Liver (tissue), 9 donors: ENCODE measurements around the gene TRIM33. TPM values are rescaled to one million over a fixed set of nuclear protein-coding genes. Genes with fewer than 3 reads are reported as not detected.

Experiments used
- DNase-seq: peaks from one replicate; pipeline ENCODE4 v3.0.0-alpha.2; 2017; ENCODE audit warnings: low spot score
- H3K27ac ChIP-seq, 2 donors: one replicate each; pipeline ENCODE4 v1.7.0; 2013; ENCODE audit warnings: inconsistent platforms in 2 of 2, low read length in 2 of 2, control low read depth in 1 of 2, low read depth in 1 of 2, mild to moderate bottlenecking in 1 of 2
- H3K27me3 ChIP-seq, 4 donors: one replicate each; pipeline versions ENCODE4 v1.6.1 to v1.7.0; 2013; ENCODE audit warnings: low read length in 3 of 4, inconsistent platforms in 1 of 4, mild to moderate bottlenecking in 1 of 4, moderate library complexity in 1 of 4; ENCODE audit not compliant: control insufficient read depth in 4 of 4, insufficient read depth in 4 of 4
- H3K36me3 ChIP-seq, 4 donors: one replicate each; pipeline versions ENCODE4 v1.6.1 to v1.7.0; 2013; ENCODE audit warnings: low read length in 3 of 4, mild to moderate bottlenecking in 3 of 4, low read depth in 1 of 4, moderate library complexity in 1 of 4; ENCODE audit not compliant: control insufficient read depth in 4 of 4, insufficient read depth in 3 of 4
- H3K4me1 ChIP-seq, 4 donors: one replicate each; pipeline versions ENCODE4 v1.6.1 to v1.7.0; 2013; ENCODE audit warnings: low read length in 3 of 4, mild to moderate bottlenecking in 3 of 4, moderate library complexity in 1 of 4; ENCODE audit not compliant: control insufficient read depth in 4 of 4, insufficient read depth in 4 of 4
- H3K4me3 ChIP-seq, 3 donors: one replicate each; pipeline versions ENCODE4 v1.6.1 to v1.7.0; 2013; ENCODE audit warnings: low read length in 3 of 3, control low read depth in 1 of 3, low read depth in 1 of 3, mild to moderate bottlenecking in 1 of 3
- H3K9ac ChIP-seq, 2 donors: one replicate each; pipeline ENCODE4 v1.7.0; 2013; ENCODE audit warnings: low read length in 2 of 2, mild to moderate bottlenecking in 2 of 2, moderate library complexity in 2 of 2, control low read depth in 1 of 2, low read depth in 1 of 2
- H3K9me3 ChIP-seq, 4 donors: one replicate each; pipeline versions ENCODE4 v1.6.1 to v1.7.0; 2013; ENCODE audit warnings: low read length in 3 of 4; ENCODE audit not compliant: control insufficient read depth in 4 of 4
- ATF3 ChIP-seq: IDR thresholded peaks from 2 replicates; pipeline ENCODE4 v1.6.1; 2016; ENCODE audit warnings: antibody characterized with exemption
- CTCF ChIP-seq: fragments of 150-350 bp; IDR thresholded peaks from 2 replicates; pipeline ENCODE4 v1.5.1; 2017; ENCODE audit warnings: improper control_type of control experiment, low read depth, low read length; ENCODE audit not compliant: missing input control
- EGR1 ChIP-seq, 2 donors: IDR thresholded peaks; 2 replicates each; pipeline ENCODE4 v1.6.1; 2016 to 2018; ENCODE audit warnings: antibody characterized with exemption in 2 of 2, low read depth in 2 of 2
- FOXA1 ChIP-seq: IDR thresholded peaks from 2 replicates; pipeline ENCODE4 v1.6.1; 2016; ENCODE audit warnings: antibody characterized with exemption
- FOXA2 ChIP-seq: IDR thresholded peaks from 2 replicates; pipeline ENCODE4 v1.6.1; 2016; ENCODE audit warnings: antibody characterized with exemption
- GABPA ChIP-seq, 2 donors: IDR thresholded peaks in 1 of 2; conservative IDR thresholded peaks in 1 of 2; 2 replicates each; pipeline ENCODE4 v1.6.1; 2016; ENCODE audit warnings: antibody characterized with exemption in 2 of 2, mild to moderate bottlenecking in 1 of 2, moderate library complexity in 1 of 2
- HNF4A ChIP-seq, 2 donors: conservative IDR thresholded peaks; 2 replicates each; pipeline ENCODE4 v1.6.1; 2016; ENCODE audit warnings: antibody characterized with exemption in 2 of 2, mild to moderate bottlenecking in 2 of 2
- HNF4G ChIP-seq: IDR thresholded peaks from 2 replicates; pipeline ENCODE4 v1.6.1; 2016; ENCODE audit warnings: antibody characterized with exemption
- JUND ChIP-seq, 2 donors: IDR thresholded peaks; 2 replicates each; pipeline ENCODE4 v1.6.1; 2016; ENCODE audit warnings: antibody characterized with exemption in 2 of 2
- MAX ChIP-seq: IDR thresholded peaks from 2 replicates; pipeline ENCODE4 v1.6.1; 2016; ENCODE audit warnings: antibody characterized with exemption
- NR2F2 ChIP-seq: IDR thresholded peaks from 2 replicates; pipeline ENCODE4 v1.6.1; 2016; ENCODE audit warnings: antibody characterized with exemption
- RAD21 ChIP-seq, 2 donors: IDR thresholded peaks; 2 replicates each; pipeline ENCODE4 v1.6.1; 2016; ENCODE audit warnings: antibody characterized with exemption in 2 of 2, mild to moderate bottlenecking in 2 of 2
- REST ChIP-seq: IDR thresholded peaks from 2 replicates; pipeline ENCODE4 v1.6.1; 2016; ENCODE audit warnings: antibody characterized with exemption, mild to moderate bottlenecking
- RXRA ChIP-seq, 2 donors: IDR thresholded peaks; 2 replicates each; pipeline ENCODE4 v1.6.1; 2017 to 2018; ENCODE audit warnings: antibody characterized with exemption in 2 of 2, mild to moderate bottlenecking in 1 of 2
- SP1 ChIP-seq: IDR thresholded peaks from 2 replicates; pipeline ENCODE4 v1.6.1; 2018; ENCODE audit warnings: antibody characterized with exemption, mild to moderate bottlenecking
- TAF1 ChIP-seq: conservative IDR thresholded peaks from 2 replicates; pipeline ENCODE4 v1.6.1; 2016; ENCODE audit warnings: antibody characterized with exemption, mild to moderate bottlenecking
- YY1 ChIP-seq: IDR thresholded peaks from 2 replicates; pipeline ENCODE4 v1.6.1; 2016; ENCODE audit warnings: antibody characterized with exemption, mild to moderate bottlenecking
- ZBTB33 ChIP-seq: IDR thresholded peaks from 2 replicates; pipeline ENCODE4 v1.6.1; 2016; ENCODE audit warnings: antibody characterized with exemption
- WGBS: extraction: QIAGEN DNeasy Blood & Tissue Kit; methylation state at CpG from one replicate; pipeline ENCODE4 v1.1.7; 2013; 5-methylcytosine and 5-hydroxymethylcytosine counted together
- polyA plus RNA-seq, 2 donors: library from polyadenylated mRNA; stranded (reverse) in 1 of 2; unstranded in 1 of 2; fragments of 200-250 nt in 1 of 2; fragments of >200 nt in 1 of 2; fragmentation: Nextera tagmentation in 1 of 2; extraction: Ambion mirVana in 1 of 2; gene quantifications; one replicate each; pipeline versions ENCODE4 v1.2.1 to v1.2.3, GENCODE V29; 2013 to 2015
- total RNA-seq, 2 donors: library from RNA; depleted of rRNA; stranded (reverse); fragments of >200 nt; gene quantifications; one replicate each; pipeline ENCODE4 v1.2.3, GENCODE V29; 2014
- donor health status: healthy.
- donor health status: healthy.
- donor health status: healthy.
- donor health status: healthy.
- donor health status: healthy.

Gene TRIM33
- total and polyA plus RNA-seq, 4 donors: 4.5 to 30.5 (median 16.6) TPM

- peaks cover 6 to 29% (median 20%) of the 10 kb centered on the region in 4 donors for H3K4me1 ChIP-seq
- no peaks in the 10 kb centered on the region for H3K36me3 ChIP-seq
- no peak overlapping the region for H3K4me3 ChIP-seq
- DNase-seq: no peak
- no peaks in the 10 kb centered on the region for H3K27me3 ChIP-seq
- TF ChIP-seq CTCF (no peak), HNF4A (conservative IDR thresholded peaks at IDR 0.05) (no peak), HNF4G (no peak), ATF3 (no peak), YY1 (no peak), FOXA1 (no peak), GABPA (IDR thresholded peaks at IDR 0.05 in 1 of 2, conservative IDR thresholded peaks at IDR 0.05 in 1 of 2) (no peak)
- H3K9ac ChIP-seq: no peak overlapping the region
- WGBS: 47% methylated on average over 1 of the region's 1 CpG
- H3K9me3 ChIP-seq: no peaks in the 10 kb centered on the region
- no peak overlapping the region for H3K27ac ChIP-seq
These were observed 48.0 kb downstream of the TRIM33 start for GRCh38 chr1:114462963-114463362.

GRCh38 chr1:114462341-114462740 is 48.7 kb downstream of the TRIM33 start:
- 55% methylated on average over 1 of the region's 1 CpG for WGBS
- Histone ChIP-seq H3K27me3 (no peaks in the 10 kb centered on the region), H3K36me3 (no peaks in the 10 kb centered on the region)

More at GRCh38 chr1:114462341-114462740, 48.7 kb downstream of the TRIM33 start:
- no peak for TF ChIP-seq YY1
- no peak for TF ChIP-seq JUND (IDR thresholded peaks at IDR 0.05)
- no peak for TF ChIP-seq RAD21 (IDR thresholded peaks at IDR 0.05)
- TF ChIP-seq ZBTB33: no peak
- no peak for TF ChIP-seq HNF4A (conservative IDR thresholded peaks at IDR 0.05)
- TF ChIP-seq GABPA (IDR thresholded peaks at IDR 0.05 in 1 of 2, conservative IDR thresholded peaks at IDR 0.05 in 1 of 2): no peak
- TF ChIP-seq MAX: no peak
- TF ChIP-seq CTCF: no peak
- no peak for TF ChIP-seq FOXA2
- no peak for TF ChIP-seq HNF4G
- no peak for TF ChIP-seq REST
- TF ChIP-seq SP1: no peak
- no peak for TF ChIP-seq FOXA1
- TF ChIP-seq EGR1 (IDR thresholded peaks at IDR 0.05; ENCODE audit: low read depth in 2 of 2): no peak
- TF ChIP-seq ATF3: no peak
- no peak for TF ChIP-seq RXRA (IDR thresholded peaks at IDR 0.05)
- no peak for TF ChIP-seq TAF1
- no peak for TF ChIP-seq NR2F2
- no peak for DNase-seq
- H3K9ac ChIP-seq: no peak overlapping the region
- no peak overlapping the region for H3K27ac ChIP-seq
- peaks cover 3 to 29% (median 21%) of the 10 kb centered on the region in 4 donors for H3K4me1 ChIP-seq
- H3K4me3 ChIP-seq: no peak overlapping the region
- H3K9me3 ChIP-seq: no peaks in the 10 kb centered on the region
